ACC112 (cell line): ENCODE measurements around the gene NAP1L4.

ENCODE experiments used
- H2AFZ ChIP-seq: fragments of 200-600 bp; sonication (generic); one replicate; pipeline ENCODE4 v1.6.0; 2017; ENCODE audit warnings: antibody characterized with exemption, low read length; ENCODE audit not compliant: unreplicated experiment
- H3K27ac ChIP-seq: fragments of 200-600 bp; sonication (generic); 2 replicates; pipeline ENCODE4 v1.5.1; 2014; ENCODE audit warnings: low read depth, mild to moderate bottlenecking, antibody characterized with exemption, low read length, moderate library complexity
- H3K27me3 ChIP-seq: fragments of 200-600 bp; sonication (generic); 2 replicates; pipeline ENCODE4 v1.6.1; 2014; ENCODE audit warnings: mild to moderate bottlenecking, antibody characterized with exemption, low read length, moderate library complexity, mixed read lengths; ENCODE audit not compliant: insufficient read depth
- H3K36me3 ChIP-seq: fragments of 200-600 bp; sonication (generic); 2 replicates; pipeline ENCODE4 v1.6.1; 2016; ENCODE audit warnings: mild to moderate bottlenecking, antibody characterized with exemption, low read length, moderate library complexity, mixed read lengths; ENCODE audit not compliant: insufficient read depth
- H3K4me1 ChIP-seq: fragments of 200-600 bp; sonication (generic); one replicate; pipeline ENCODE4 v1.6.1; 2016; ENCODE audit warnings: low read length, mixed read lengths; ENCODE audit not compliant: insufficient read depth, unreplicated experiment, control insufficient read depth
- H3K4me3 ChIP-seq: fragments of 200-600 bp; sonication (generic); 2 replicates; pipeline ENCODE4 v1.5.1; 2014; ENCODE audit warnings: mild to moderate bottlenecking, low read depth, low read length
- H3K79me2 ChIP-seq: fragments of 200-600 bp; sonication (generic); one replicate; pipeline ENCODE4 v1.6.0; 2016; ENCODE audit warnings: low read length; ENCODE audit not compliant: control insufficient read depth, unreplicated experiment, insufficient read depth

NAP1L4 gene

GRCh38 chr11:2980168-2980840 lies 11.8 kb downstream of the NAP1L4 start:
- no peak overlapping the region for H2AFZ ChIP-seq

GRCh38 chr11:2977113-2977512 lies 15.0 kb downstream of the NAP1L4 start:
- H3K27ac ChIP-seq = no peak overlapping the region
- peaks cover 3% of the 10 kb centered on the region for H3K4me1 ChIP-seq
- no peak overlapping the region for H2AFZ ChIP-seq
- H3K36me3 ChIP-seq = peaks cover 39% of the 10 kb centered on the region
- no peak overlapping the region for H3K4me3 ChIP-seq
- H3K27me3 ChIP-seq = no peaks in the 10 kb centered on the region
- H3K79me2 ChIP-seq = peaks cover 74% of the 10 kb centered on the region

More at GRCh38 chr11:2980168-2980840, 11.8 kb downstream of the NAP1L4 start:
- H3K27me3 ChIP-seq = no peaks in the 10 kb centered on the region
- H3K4me1 ChIP-seq = peaks cover 7% of the 10 kb centered on the region
- H3K79me2 ChIP-seq = peaks cover 93% of the 10 kb centered on the region
- no peak overlapping the region for H3K4me3 ChIP-seq
- H3K27ac ChIP-seq = no peak overlapping the region
- peaks cover 31% of the 10 kb centered on the region for H3K36me3 ChIP-seq

- Histone ChIP-seq H3K27me3 (no peaks in the 10 kb centered on the region), H3K4me1 (no peaks in the 10 kb centered on the region), H3K79me2 (peaks cover 72% of the 10 kb centered on the region), H2AFZ (no peak overlapping the region), H3K36me3 (peaks cover 45% of the 10 kb centered on the region), H3K4me3 (no peak overlapping the region), H3K27ac (no peak overlapping the region)
Measured at GRCh38 chr11:2976294-2977063, 15.7 kb downstream of the NAP1L4 start.

GRCh38 chr11:2975594-2975993 lies 16.5 kb downstream of the NAP1L4 start:
- Histone ChIP-seq H3K36me3 (peaks cover 53% of the 10 kb centered on the region), H3K27me3 (no peaks in the 10 kb centered on the region), H3K4me3 (no peak overlapping the region), H3K27ac (no peak overlapping the region), H2AFZ (no peak overlapping the region), H3K4me1 (no peaks in the 10 kb centered on the region), H3K79me2 (peaks cover 68% of the 10 kb centered on the region)

- no peaks in the 10 kb centered on the region for H3K27me3 ChIP-seq
- no peak overlapping the region for H3K4me3 ChIP-seq
- no peak overlapping the region for H3K27ac ChIP-seq
- no peaks in the 10 kb centered on the region for H3K4me1 ChIP-seq
- peaks cover 65% of the 10 kb centered on the region for H3K36me3 ChIP-seq
- H2AFZ ChIP-seq = no peak overlapping the region
- peaks cover 63% of the 10 kb centered on the region for H3K79me2 ChIP-seq
Measured at GRCh38 chr11:2974272-2974671, 17.9 kb downstream of the NAP1L4 start.

- Histone ChIP-seq H3K36me3 (peaks cover 62% of the 10 kb centered on the region), H3K4me1 (no peaks in the 10 kb centered on the region), H3K27me3 (no peaks in the 10 kb centered on the region), H3K4me3 (no peak overlapping the region), H2AFZ (no peak overlapping the region), H3K27ac (no peak overlapping the region), H3K79me2 (peaks cover 50% of the 10 kb centered on the region)
Measured at GRCh38 chr11:2968341-2968900, 23.7 kb downstream of the NAP1L4 start.

- Histone ChIP-seq H3K4me1 (no peaks in the 10 kb centered on the region), H3K79me2 (peaks cover 57% of the 10 kb centered on the region), H3K4me3 (no peak overlapping the region), H3K36me3 (peaks cover 58% of the 10 kb centered on the region), H2AFZ (no peak overlapping the region), H3K27me3 (no peaks in the 10 kb centered on the region), H3K27ac (no peak overlapping the region)
Measured at GRCh38 chr11:2964782-2965181, 27.3 kb downstream of the NAP1L4 start.

- Histone ChIP-seq H3K27me3 (no peaks in the 10 kb centered on the region), H3K36me3 (peaks cover 61% of the 10 kb centered on the region; the same call in 1 of the 2 replicates), H2AFZ (no peak overlapping the region), H3K79me2 (peaks cover 63% of the 10 kb centered on the region), H3K4me1 (no peaks in the 10 kb centered on the region), H3K4me3 (no peak overlapping the region), H3K27ac (no peak overlapping the region)
Measured at GRCh38 chr11:2963761-2964160, 28.4 kb downstream of the NAP1L4 start.

- peaks cover 64% of the 10 kb centered on the region for H3K79me2 ChIP-seq
- peaks cover 66% of the 10 kb centered on the region; the same call in 1 of the 2 replicates for H3K36me3 ChIP-seq
- H3K4me3 ChIP-seq = no peak overlapping the region
Measured at GRCh38 chr11:2963112-2963754, 28.9 kb downstream of the NAP1L4 start.

GRCh38 chr11:2961080-2961479 lies 31.0 kb downstream of the NAP1L4 start:
- no peaks in the 10 kb centered on the region for H3K27me3 ChIP-seq
- H3K4me3 ChIP-seq = no peak overlapping the region
- no peaks in the 10 kb centered on the region for H3K4me1 ChIP-seq
- peaks cover 70% of the 10 kb centered on the region; the same call in 1 of the 2 replicates for H3K36me3 ChIP-seq
- H3K79me2 ChIP-seq = peaks cover 47% of the 10 kb centered on the region
- no peak overlapping the region for H3K27ac ChIP-seq
- H2AFZ ChIP-seq = no peak overlapping the region

More at GRCh38 chr11:2963112-2963754, 28.9 kb downstream of the NAP1L4 start:
- Histone ChIP-seq H3K27me3 (no peaks in the 10 kb centered on the region), H3K27ac (no peak overlapping the region), H2AFZ (no peak overlapping the region), H3K4me1 (no peaks in the 10 kb centered on the region)
